GM21717 (cell line): ENCODE measurements around the gene RNF213.
"Not testable (repeated sequence)": the region's sequence is repeated elsewhere in the genome, so short reads cannot be mapped to it uniquely, and the experiment has no call there.

ENCODE experiments used
- ATAC-seq: cut with Tn5 transposase; IDR thresholded peaks from one replicate; pipeline ENCODE4 v1.9.1; 2021; ENCODE audit warnings: mild to moderate bottlenecking, moderate library complexity; ENCODE audit not compliant: unreplicated experiment

Gene RNF213

GRCh38 chr17:80267391-80267790 is 6.7 kb downstream of the RNF213 start:
- no peak for ATAC-seq

DNA sequence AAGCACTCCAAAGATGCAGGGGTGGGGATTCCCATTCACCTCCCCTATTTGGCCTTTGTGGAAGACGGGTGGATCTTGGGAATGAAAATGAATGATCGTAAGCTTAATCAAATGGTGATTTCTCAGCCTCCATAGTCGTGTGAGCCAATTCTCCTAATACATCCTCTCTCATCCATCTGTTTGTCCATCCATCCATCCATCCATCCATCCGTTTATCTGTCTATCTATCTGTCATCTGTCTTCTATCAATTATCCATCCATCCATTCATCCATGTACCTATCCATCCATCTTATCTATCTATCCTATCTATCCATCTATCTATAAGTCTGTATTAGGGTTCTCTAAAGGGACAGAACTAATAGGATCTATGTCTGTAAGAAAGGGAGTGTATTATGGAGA is 7.8 kb downstream of the RNF213 start:
- no peak for ATAC-seq

DNA sequence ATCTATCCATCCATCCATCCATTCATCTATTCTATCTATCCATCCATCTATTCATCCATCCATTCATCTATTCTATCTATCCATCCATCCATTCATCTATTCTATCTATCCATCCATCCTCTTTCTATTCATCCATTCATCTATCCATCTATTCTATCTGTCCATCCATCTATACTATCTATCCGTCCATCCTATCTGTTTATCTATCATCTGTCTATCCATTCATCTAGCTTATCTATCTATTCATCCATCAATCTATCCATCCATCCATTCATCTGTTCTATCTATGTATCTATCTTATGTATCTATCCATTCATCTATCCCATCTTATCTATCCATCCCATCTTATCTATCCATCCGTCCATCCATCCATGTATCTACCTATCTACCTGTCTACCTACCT is 8.8 kb downstream of the RNF213 start:
- ATAC-seq: no peak

DNA sequence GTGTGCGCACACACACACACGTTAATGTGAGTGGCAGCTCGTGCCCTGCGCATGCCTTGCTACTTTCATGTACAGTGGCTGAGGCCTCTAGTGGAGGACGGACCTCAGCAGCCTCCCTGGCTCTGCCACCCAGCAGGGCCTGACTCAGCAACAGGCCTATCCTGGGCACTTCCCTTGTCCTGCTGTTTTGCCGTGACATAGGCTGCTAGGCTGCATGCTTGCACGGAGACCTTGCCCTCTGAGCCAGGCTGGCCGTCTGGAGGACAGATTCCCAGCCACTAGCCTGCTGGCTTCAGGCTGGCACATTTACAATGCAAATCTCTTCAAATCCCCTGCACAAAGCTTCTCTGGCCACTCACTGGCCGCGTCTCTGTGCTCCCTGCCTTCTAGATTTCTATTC is 9.5 kb downstream of the RNF213 start:
- no peak for ATAC-seq

DNA sequence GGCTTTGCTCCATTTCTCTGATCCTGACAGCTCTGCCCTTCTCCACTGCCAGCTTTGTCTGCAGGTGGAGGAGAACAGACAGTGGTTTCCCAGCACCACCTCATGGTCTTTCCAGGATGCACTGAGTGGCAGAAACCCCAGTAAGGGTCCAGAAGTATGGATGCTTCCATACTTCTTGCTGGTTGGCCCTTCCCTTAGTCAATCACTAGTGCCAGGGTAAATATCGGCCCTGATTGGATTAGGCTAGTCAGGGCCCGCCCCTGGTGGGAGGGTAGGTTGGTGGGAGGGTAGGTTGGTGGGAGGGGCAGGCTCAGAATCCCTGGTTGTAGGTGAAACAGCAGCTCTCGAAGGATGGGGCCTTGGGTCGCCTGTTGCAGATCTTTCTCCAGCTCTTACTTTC is 10.2 kb downstream of the RNF213 start:
- no peak for ATAC-seq

DNA sequence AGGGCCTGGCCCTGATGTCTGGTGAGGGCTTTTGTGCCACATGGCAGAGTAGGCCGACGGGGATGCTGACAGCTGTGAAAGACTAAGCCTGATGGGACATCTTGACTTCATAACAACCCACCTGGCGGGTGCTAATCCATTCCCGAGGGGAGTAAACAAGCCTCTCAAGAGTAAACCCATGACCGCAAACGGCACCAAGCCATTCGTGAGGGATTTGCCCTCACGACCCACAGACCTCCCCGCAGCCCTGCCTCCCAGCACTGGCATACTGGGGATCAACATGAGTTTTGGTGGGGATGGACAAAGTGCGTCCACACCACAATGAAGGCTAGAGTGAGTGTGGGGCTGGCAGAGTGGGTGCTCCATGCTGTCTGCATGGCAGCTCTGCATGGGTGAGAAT is 11.7 kb downstream of the RNF213 start:
- no peak for ATAC-seq

DNA sequence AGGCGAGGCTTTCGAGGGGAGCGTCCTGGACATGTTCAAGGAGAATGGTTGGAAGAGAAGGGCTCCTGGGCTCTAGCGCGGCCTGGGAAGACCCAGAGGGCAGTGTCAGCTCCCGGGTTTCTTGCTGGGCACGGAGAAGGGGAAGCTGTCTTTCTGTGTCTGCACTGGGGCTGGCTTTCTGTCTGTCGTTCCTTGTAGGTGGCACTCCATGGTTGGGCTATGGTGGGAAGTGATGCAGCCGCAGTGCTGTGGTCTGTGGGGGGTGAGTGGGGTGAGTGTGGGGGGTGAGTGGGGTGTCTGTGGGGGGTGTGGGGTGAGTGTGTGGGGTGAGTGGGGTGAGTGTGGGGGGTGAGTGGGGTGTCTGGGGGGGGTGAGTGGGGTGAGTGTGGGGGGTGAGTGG is 13.7 kb downstream of the RNF213 start:
- no peak for ATAC-seq

DNA sequence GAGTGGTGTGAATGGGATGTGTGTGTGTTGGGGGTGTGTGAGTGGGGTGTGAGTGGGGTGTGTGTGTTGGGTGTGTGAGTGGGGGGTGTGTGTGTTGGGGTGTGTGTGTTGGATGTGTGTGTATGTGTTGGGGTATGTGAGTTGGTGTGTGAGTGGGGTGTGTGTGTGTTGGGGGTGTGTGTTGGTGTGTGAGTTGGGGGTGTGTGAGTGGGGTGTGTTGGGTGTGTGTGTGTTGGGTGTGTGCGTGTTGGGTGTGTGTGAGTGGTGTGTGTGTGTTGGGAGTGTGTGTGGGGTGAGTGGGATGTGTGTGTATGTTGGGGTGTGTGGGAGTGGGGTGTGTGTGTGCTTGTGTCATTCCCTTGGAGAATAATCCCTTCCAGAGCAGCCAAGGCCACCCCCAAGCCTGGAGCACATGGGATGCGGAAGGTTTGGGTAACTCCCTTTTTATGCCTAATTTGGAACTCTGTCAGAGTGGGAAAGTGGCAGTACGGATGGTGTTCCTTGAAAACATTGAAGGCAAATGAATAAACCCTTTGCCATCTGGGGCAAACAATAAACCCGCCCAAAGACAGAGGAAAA is 14.3 kb downstream of the RNF213 start:
- no peak for ATAC-seq

- not testable (repeated sequence) for ATAC-seq
Measured at GRCh38 chr17:80275857-80276256, 15.2 kb downstream of the RNF213 start.

- no peak for ATAC-seq
Measured at GRCh38 chr17:80277751-80278671, 17.4 kb downstream of the RNF213 start.

GRCh38 chr17:80279895-80280294 is 19.2 kb downstream of the RNF213 start:
- no peak for ATAC-seq

- no peak for ATAC-seq
Measured at GRCh38 chr17:80281516-80281915, 20.9 kb downstream of the RNF213 start.

DNA sequence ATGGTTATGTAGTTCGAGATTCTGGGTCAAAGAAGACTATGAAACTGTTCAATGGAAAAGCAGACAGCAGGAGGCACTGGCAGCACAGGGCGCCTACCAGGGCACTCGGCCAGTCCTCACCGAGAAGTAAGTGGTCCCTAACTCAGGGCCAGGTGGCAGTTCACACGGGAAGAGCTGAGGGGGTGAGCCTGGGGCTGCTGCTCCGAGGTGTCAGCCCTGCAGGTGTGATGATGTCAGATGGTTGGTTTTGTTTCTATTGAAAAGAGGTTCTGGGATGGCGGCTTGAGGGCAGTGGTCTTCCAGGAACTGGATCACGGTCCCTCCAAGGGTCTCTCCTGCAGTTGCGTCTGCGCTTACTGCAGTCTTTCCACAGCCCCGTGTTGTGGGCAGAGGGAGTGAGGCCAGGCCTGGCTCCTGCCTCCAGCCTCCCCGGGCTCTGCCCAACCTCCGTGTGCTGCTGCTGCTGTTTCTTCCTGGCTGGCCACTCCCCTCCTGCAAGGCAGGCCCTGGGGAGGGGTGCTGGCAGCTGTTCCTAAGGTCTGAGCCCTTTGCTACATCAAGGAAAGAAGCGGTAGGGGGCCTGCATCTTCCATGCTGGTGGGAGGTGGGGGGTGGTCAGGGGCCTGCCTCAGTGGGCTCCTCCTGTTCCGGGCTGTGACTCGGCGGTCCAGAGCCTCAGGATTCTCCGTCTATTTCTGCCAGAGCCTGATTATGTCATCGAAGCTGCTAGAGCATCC is 22.6 kb downstream of the RNF213 start:
- no peak for ATAC-seq

- ATAC-seq: no peak
Measured at GRCh38 chr17:80284631-80285030, 24.0 kb downstream of the RNF213 start.

GRCh38 chr17:80285237-80285920 is 24.7 kb downstream of the RNF213 start:
- ATAC-seq: no peak

- no peak for ATAC-seq
Measured at GRCh38 chr17:80286638-80286960, 25.9 kb downstream of the RNF213 start.

GRCh38 chr17:80287038-80287437 is 26.4 kb downstream of the RNF213 start:
- no peak for ATAC-seq

DNA sequence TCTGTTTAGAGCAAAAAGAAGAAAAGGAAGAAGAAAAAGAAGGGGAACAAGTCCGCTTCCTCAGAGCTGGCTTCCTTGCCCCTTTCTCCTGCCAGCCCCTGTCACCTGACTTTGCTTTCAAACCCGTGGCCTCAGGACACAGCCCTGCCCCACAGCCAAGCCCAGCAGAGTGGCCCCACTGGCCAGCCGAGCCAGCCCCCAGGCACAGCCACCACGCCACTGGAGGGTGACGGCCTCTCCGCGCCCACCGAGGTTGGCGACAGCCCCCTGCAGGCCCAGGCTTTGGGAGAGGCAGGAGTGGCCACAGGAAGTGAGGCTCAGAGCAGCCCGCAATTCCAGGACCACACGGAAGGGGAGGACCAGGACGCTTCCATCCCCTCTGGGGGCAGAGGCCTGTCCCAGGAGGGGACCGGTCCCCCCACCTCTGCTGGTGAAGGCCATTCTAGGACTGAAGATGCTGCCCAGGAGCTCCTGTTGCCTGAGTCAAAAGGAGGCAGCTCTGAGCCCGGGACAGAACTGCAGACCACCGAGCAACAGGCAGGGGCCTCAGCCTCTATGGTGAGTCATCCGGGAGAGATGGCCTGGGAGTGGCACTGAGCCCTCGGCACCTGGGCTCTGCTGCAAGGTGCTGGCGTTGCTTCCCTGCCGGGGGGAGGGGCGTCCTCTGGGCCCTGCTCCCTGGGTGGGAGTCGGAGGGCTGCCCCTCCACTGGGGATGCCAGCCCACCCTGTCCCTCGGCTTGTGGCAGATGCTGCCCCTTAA is 27.3 kb downstream of the RNF213 start:
- no peak for ATAC-seq

- no peak for ATAC-seq
Measured at GRCh38 chr17:80289616-80290015, 29.0 kb downstream of the RNF213 start.

GRCh38 chr17:80290156-80290555 is 29.5 kb downstream of the RNF213 start:
- no peak for ATAC-seq

DNA sequence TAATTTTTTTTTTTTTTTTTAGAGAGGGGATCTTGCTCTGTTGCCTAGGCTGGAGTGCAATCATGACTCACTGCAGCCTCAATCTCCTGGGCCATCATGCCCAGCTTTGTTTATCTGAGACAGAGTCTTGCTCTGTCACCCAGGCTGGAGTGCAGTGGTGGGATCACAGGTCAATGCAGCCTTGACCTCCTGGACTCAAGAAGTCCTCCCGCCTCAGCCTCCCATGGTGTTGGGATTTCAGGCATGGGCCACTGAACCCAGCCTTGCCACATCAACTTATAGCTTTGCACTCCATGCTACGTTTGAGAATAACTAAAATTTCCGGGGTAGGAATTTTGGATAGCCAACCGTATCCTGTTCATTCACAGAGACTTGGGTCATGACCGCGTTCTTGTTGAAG is 30.6 kb downstream of the RNF213 start:
- no peak for ATAC-seq
